Brain microvascular endothelial cell (primary cell): Measurements from ENCODE around the gene CPVL.

ENCODE experiments used
- DNase-seq: peaks from one replicate; pipeline ENCODE4 v3.0.0-alpha.2; 2020
- H3K27ac ChIP-seq: fragments of 250-450 bp; sonication (Bioruptor Pico); 2 replicates; pipeline ENCODE4 v1.5.1; 2020; ENCODE audit warnings: mild to moderate bottlenecking, moderate library complexity
- H3K27me3 ChIP-seq: fragments of 250-450 bp; sonication (Bioruptor Pico); replicated peaks from 2 replicates; pipeline ENCODE4 v1.5.1; 2020; ENCODE audit warnings: mild to moderate bottlenecking
- H3K36me3 ChIP-seq: fragments of 250-450 bp; sonication (Bioruptor Pico); replicated peaks from 2 replicates; pipeline ENCODE4 v1.5.1; 2020; ENCODE audit warnings: mild to moderate bottlenecking
- H3K4me3 ChIP-seq: 2 replicates; pipeline ENCODE4 v1.5.1; 2011; ENCODE audit warnings: low read depth, mild to moderate bottlenecking, control low read depth, low read length, moderate library complexity
- CTCF ChIP-seq: IDR thresholded peaks from 2 replicates; pipeline ENCODE4 v1.5.1; 2011; ENCODE audit warnings: low read depth, mild to moderate bottlenecking, moderate library complexity, low read length, control low read depth, inconsistent platforms; ENCODE audit errors: missing control alignments
- in situ Hi-C: cut with HindIII; loops from 2 replicates; pipeline ENCODE4 v1.10.0; 2017; ENCODE audit warnings: low sequenced_read_pairs, low pct_ligation_motif_present

Gene CPVL

DNA sequence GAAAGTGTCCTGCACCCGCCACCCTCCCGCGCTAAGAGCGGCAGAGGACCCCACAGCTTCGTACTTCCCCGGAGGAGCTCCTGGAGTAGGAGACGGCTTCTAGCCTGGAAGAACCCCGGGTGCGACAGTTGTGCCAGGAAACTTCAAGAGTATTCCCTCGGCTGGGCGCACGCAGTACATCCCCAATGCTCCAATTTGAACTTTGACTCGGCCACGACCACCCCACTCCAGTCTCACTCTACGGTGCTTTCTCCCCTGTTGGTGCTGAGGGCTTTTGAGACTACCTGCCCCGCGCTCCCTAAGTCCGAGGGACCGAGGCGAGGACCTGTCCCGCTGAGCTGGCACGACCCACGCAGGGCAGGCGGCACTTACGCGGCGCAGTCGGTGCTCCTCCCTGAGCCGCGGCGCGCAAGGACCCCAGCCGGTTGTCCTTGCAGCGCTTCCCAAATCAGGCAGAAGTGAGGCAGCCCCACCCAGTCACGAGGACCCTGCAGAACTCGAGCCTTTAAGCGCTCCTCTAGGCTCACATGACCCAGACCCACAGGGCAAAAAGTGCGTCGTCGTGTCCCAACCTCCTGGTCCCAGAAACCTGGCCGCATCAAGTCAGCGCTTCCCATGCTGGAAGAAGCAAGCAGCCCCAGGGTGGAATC lies at the start of gene CPVL:
CPVL (minus strand) TSS at position 481 of the 650 bp plus-strand sequence. CDS start 25,476 bp downstream, outside the sequence.
- no peak for DNase-seq
- no peaks in the 10 kb centered on the region for H3K36me3 ChIP-seq
- H3K27ac ChIP-seq = no peak within 1 kb of the TSS
- peak within 1 kb of the TSS; percentile 24 for H3K4me3 ChIP-seq
- no peak for TF ChIP-seq CTCF
- peaks cover 25% of the 10 kb centered on the region for H3K27me3 ChIP-seq
- in situ Hi-C loops = no loop called here

DNA sequence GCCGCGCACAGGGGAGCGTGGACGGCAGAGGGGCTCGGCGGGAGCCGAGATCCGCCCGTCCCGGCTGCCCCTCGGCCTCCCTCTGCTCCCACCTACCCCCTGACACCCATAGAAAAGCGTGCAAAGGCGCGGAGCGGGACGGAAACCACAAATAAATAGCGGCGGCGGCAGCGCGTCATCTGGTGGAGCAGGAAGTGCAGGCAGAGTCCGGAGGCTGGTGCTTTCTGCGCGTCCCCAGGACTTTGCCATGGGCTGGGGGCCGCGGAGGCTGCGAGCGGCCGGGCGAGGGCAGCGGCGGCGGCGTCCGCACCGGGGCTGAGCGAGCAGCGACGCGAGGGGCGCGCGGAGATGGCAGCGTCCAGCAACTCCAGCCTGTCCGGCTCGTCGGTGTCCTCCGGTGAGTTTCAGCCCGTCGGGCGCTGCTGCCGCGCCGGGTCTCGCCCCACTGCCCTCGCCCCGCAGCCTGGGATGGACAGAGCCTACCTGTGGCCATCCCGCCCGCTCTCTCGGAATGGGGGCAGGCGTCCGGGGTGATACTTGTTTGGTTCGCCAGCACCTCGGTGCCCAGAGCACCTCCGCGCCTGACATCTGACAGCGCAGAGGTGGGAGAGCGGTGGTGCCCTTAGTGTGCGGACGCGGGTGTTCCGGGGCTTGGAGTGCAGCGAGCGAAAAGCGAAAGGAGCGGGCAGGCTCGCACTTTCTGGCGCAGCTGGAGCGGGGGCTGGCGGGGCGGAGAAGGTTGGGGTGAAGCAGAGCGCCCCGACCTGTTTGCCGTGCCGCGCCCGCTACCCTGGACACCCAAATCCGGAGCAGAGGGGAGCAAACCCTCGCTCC lies 48.5 kb upstream of the CPVL start, which contains the start of gene CHN2:
CHN2 (plus strand) TSS at position 182 of the 834 bp plus-strand sequence.
- DNase-seq = peak; percentile 5
- Histone ChIP-seq H3K27me3 (peaks cover 36% of the 10 kb centered on the region), H3K36me3 (no peaks in the 10 kb centered on the region), H3K27ac (no peak within 1 kb of the TSS), H3K4me3 (peak within 1 kb of the TSS; percentile 54)
- in situ Hi-C loops = no loop called here
- no peak for TF ChIP-seq CTCF

DNA sequence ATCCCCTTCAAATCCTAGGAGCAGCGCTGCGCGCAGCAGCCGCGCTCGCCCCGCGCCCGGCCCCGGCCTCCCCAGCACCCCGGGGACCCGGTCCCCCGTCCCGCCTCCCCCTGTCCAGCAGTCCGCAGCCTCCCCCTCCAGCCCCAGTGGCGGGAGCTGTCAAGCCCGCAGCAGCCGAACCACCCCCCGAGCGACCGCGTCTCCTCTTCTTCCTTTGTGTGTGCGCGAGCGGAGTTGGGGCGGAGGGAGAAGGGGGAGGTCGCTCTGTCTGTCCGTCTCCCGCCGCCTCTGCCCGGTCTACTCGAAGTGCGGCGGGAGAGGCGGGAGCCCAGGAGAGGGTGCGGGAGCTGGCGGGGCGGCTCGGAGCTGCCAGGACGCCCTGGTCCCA lies 47.9 kb upstream of the CPVL start:
- H3K4me3 ChIP-seq = peak overlapping the region; percentile 54
- no peak for TF ChIP-seq CTCF
- in situ Hi-C loops = no loop called here
- H3K27ac ChIP-seq = no peak overlapping the region
- no peaks in the 10 kb centered on the region for H3K36me3 ChIP-seq
- H3K27me3 ChIP-seq = peaks cover 36% of the 10 kb centered on the region
- DNase-seq = no peak

DNA sequence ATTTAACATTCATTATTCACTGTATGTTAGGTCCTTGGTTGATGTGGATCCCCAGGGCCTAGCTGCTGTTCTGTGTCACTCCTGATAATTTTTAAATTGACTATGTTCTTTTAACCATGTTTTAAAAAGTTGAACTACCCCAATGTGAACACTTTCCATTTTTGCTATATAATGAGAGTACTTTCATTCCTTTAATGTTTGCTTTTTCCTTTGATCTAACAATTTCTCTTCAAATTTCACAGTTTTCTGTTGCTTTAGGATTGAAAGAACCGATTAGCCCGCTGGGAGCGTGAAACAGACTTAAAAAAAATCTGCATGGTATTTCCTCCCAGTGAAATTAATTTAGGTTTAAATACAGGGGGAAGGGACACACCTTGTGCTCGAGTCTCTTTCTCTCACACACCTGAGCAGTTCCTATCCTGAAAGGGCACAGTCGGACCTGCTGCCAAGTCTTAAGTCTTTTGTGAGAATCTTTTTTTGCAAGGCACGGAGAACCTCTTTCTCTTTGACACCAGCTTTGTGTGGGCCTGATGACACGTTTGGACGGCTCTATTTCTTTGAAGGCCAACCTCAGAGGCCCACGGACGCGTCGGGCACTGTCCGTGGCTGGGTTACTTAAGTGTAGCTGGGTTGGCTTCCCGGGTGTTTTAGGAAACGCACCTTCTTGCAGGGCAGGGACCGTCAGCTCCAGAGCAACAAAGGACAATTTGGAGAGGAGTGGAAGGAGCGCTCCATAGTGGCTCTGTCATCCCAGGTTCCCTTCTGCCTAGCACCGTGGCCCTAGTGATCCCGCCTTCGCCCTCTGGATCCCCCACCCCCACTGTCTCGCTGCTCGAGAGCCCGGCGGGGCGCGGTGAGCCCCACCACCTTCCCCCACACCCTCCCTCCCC lies 47.2 kb upstream of the CPVL start:
- no peak overlapping the region for H3K4me3 ChIP-seq
- TF ChIP-seq CTCF = no peak

GRCh38 chr7:29192811-29193210 lies 46.5 kb upstream of the CPVL start:
- Histone ChIP-seq H3K4me3 (no peak overlapping the region), H3K36me3 (no peaks in the 10 kb centered on the region), H3K27ac (no peak overlapping the region), H3K27me3 (peaks cover 36% of the 10 kb centered on the region)
- DNase-seq = no peak
- TF ChIP-seq CTCF = no peak
- in situ Hi-C loops = no loop called here

More for the DNA sequence above, 47.2 kb upstream of the CPVL start:
- in situ Hi-C loops = no loop called here
- Histone ChIP-seq H3K27ac (no peak overlapping the region), H3K27me3 (peaks cover 36% of the 10 kb centered on the region), H3K36me3 (no peaks in the 10 kb centered on the region)
- no peak for DNase-seq
